Left lung (tissue), 10 donors: Measurements from ENCODE around the gene ATOH8. TPM values are rescaled to one million over a fixed set of nuclear protein-coding genes. Genes with fewer than 3 reads are reported as not detected.
A peak's percentile ranks its signal among the peaks of the same experiment; 100 is the strongest.

Experiments used
- ATAC-seq: fragments of 200-7000 bp; cut with Tn5 transposase; one replicate; pipeline ENCODE4 v1.9.1; 2020; ENCODE audit warnings: moderate library complexity
- DNase-seq, 4 donors: peaks; one replicate each; pipeline ENCODE4 v3.0.0-alpha.2; 2013 to 2020
- H3K27ac ChIP-seq, 2 donors: fragments of 200-600 bp; sonication (generic) in 1 of 2; one replicate each; pipeline versions ENCODE4 v1.5.0 to v1.8.0; 2020 to 2021
- H3K27me3 ChIP-seq, 2 donors: fragments of 200-600 bp; sonication (generic) in 1 of 2; one replicate each; pipeline versions ENCODE4 v1.5.0 to v1.8.0; 2020 to 2021
- H3K36me3 ChIP-seq, 2 donors: fragments of 200-600 bp; sonication (generic) in 1 of 2; one replicate each; pipeline versions ENCODE4 v1.5.0 to v1.8.0; 2020 to 2021
- H3K4me1 ChIP-seq, 2 donors: fragments of 200-600 bp; one replicate each; pipeline ENCODE4 v1.8.0; 2021
- H3K4me3 ChIP-seq, 2 donors: fragments of 200-600 bp; sonication (generic) in 1 of 2; one replicate each; pipeline versions ENCODE4 v1.5.0 to v1.8.0; 2020 to 2021; ENCODE audit warnings: mild to moderate bottlenecking in 1 of 2
- H3K9me3 ChIP-seq, 2 donors: fragments of 200-600 bp; sonication (generic) in 1 of 2; one replicate each; pipeline versions ENCODE4 v1.5.0 to v1.8.0; 2020 to 2021
- intact Hi-C, 2 donors: fragments of 100-400 bp; cut with DNase I; formaldehyde crosslinking; loops; one replicate each; pipeline versions ENCODE4 v1.11.2 to v1.14.2; 2022
- polyA plus RNA-seq, 6 donors: library from polyadenylated mRNA; unstranded; fragments of 120-200 nt; gene quantifications; one replicate each; pipeline ENCODE4 v1.2.1, GENCODE V29; 2013; ENCODE audit not compliant: insufficient read length in 6 of 6
- total RNA-seq, 2 donors: library from RNA; stranded (reverse); fragmentation: NEBNext Ultra II Directional; extraction: Animal tissue kit (Norgen Biotek cat#: 25700); gene quantifications; one replicate each; pipeline ENCODE4 v1.2.1, GENCODE V29; 2021
- TF ChIP-seq, protein P1 (sequence below), 2 donors: fragments of 200-600 bp; sonication (generic) in 1 of 2; IDR thresholded peaks; one replicate each; pipeline versions ENCODE4 v1.5.0 to v1.8.0; 2021; ENCODE audit warnings: antibody characterized with exemption in 2 of 2
- donor health status: DM: no; HTN: yes; CAD: no.
- donor health status: DM: no; HTN: no; CAD: no.

ATOH8 gene
- total and polyA plus RNA-seq, 8 donors = 24.7 to 36.5 (median 34.3) TPM

DNA sequence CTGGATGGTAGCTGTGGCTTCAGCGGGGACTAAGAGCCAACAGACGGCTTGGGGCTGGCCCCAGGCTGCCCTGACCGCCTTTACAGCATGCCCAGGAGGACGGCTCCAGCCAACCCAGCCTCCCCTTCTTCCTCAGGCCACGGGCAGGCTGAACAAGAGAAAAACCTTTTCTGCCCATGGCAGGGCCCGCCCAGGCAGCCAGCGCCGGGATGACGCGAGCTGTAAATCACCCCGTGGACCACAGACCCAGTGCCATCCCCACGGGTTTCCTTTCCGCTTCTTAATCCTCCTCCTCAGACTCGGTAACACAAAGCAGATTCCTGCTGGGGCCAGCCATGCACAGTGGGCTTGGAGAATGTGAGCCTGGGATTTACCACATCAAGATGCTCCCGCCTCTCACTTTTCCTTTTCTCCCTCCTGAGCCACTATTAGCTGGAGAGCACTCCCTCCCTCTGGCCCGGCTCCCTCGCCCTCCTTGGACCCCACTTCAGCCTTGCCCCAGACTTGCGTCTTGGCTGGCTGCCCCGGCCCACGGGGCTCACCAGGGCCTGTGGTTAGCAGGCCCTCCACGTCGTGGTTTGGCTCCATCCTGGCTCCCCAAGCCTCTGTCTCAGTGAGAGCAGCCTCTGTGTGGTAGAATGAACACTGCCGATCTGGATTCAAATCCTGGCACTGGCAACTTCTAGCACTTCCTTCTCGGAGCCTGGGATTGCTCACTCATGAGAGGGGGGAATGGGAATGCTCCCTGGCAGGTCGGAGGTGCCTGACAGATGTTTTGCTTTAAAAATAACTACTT is 31.4 kb downstream of the ATOH8 start:
- Histone ChIP-seq H3K27me3 (no peaks in the 10 kb centered on the region), H3K9me3 (no peaks in the 10 kb centered on the region), H3K4me1 (peaks cover 13 to 25% of the 10 kb centered on the region in 2 donors), H3K4me3 (no peak overlapping the region), H3K27ac (no peak overlapping the region), H3K36me3 (peaks cover 0 to 19% of the 10 kb centered on the region in 2 donors)
- ATAC-seq (peak; percentile 73), DNase-seq (peak in 1 of 4 donors; percentile 81)
- TF ChIP-seq, protein P1, sequence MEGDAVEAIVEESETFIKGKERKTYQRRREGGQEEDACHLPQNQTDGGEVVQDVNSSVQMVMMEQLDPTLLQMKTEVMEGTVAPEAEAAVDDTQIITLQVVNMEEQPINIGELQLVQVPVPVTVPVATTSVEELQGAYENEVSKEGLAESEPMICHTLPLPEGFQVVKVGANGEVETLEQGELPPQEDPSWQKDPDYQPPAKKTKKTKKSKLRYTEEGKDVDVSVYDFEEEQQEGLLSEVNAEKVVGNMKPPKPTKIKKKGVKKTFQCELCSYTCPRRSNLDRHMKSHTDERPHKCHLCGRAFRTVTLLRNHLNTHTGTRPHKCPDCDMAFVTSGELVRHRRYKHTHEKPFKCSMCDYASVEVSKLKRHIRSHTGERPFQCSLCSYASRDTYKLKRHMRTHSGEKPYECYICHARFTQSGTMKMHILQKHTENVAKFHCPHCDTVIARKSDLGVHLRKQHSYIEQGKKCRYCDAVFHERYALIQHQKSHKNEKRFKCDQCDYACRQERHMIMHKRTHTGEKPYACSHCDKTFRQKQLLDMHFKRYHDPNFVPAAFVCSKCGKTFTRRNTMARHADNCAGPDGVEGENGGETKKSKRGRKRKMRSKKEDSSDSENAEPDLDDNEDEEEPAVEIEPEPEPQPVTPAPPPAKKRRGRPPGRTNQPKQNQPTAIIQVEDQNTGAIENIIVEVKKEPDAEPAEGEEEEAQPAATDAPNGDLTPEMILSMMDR (IDR thresholded peaks at IDR 0.05) = no peak
- intact Hi-C loops = no loop called here

DNA sequence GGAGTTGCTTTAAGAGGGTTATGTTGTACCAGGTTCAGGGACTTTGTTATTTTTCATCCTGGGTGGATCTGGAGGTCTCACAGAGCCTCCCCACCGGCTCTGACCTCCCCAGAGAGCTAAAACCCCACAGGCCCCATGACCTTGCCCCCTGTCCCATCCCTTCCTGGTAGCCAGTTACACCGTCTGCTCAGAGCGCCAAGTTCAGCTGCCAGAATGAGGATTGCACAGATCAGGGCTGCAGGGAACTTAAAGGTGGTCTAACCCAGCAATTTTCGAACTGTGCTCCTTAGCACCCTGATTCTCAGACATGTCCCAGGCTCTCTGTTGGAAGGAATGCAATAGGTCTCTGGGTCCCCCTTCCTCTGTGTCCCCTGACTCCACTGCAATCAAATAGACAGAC is 32.1 kb downstream of the ATOH8 start:
- ATAC-seq (peak; percentile 8), DNase-seq (peak in 1 of 4 donors; percentile 25)
- Histone ChIP-seq H3K4me1 (peaks cover 7 to 29% of the 10 kb centered on the region in 2 donors), H3K27me3 (no peaks in the 10 kb centered on the region), H3K4me3 (no peak overlapping the region), H3K36me3 (peaks cover 0 to 19% of the 10 kb centered on the region in 2 donors), H3K27ac (no peak overlapping the region), H3K9me3 (no peaks in the 10 kb centered on the region)
- TF ChIP-seq, protein P1 (IDR thresholded peaks at IDR 0.05) = no peak
- intact Hi-C loops = no loop called here

DNA sequence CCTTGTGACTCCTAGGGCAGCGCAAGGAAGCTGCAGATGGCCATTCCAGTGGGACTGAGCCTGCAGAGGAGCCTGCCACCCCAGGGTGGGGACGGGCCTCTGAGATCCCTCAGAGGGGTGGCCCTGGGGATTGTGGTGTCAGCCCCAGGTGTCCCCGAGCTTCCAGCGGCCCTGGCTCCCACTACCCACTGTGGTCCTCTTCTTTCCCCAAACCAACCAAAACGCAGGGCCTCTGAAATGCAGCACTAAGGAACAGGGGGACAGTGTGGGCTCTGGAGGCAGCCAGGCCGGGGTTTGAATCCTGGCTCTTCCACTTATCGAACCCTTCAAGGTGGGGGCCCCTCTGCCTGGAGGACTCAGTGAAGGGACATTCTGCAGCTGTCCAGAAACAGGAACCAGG is 32.7 kb downstream of the ATOH8 start:
- Histone ChIP-seq H3K4me3 (no peak overlapping the region), H3K9me3 (no peaks in the 10 kb centered on the region), H3K4me1 (peaks cover 7 to 31% of the 10 kb centered on the region in 2 donors), H3K27me3 (no peaks in the 10 kb centered on the region), H3K27ac (no peak overlapping the region), H3K36me3 (peaks cover 0 to 19% of the 10 kb centered on the region in 2 donors)
- intact Hi-C loops = no loop called here
- TF ChIP-seq, protein P1 (IDR thresholded peaks at IDR 0.05) = no peak
- peak in 1 of 4 donors; percentile 23 for DNase-seq
- ATAC-seq = no peak

DNA sequence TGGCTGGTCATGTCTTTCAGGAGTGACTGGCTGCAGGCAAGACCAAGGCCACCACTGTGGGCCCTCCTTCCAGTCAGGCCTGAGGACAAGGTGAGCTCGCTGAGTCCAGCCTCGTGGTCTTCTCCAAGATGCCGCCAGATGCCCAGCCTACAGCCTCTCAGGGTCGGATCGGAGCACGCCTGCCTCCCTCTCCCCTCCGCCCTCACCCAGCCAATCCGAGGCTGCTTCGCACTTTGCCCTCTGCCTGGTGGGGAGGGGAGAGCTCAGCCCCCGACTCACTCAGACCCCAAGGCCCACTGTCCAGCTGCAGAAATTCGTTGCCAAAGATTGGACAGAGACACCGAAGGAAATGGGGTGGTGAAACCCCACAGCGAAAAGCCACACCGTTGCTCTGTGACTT is 33.1 kb downstream of the ATOH8 start:
- H3K4me3 ChIP-seq = no peak overlapping the region
- H3K27me3 ChIP-seq = no peaks in the 10 kb centered on the region
- no peak overlapping the region for H3K27ac ChIP-seq
- no peaks in the 10 kb centered on the region for H3K9me3 ChIP-seq
- TF ChIP-seq, protein P1 (IDR thresholded peaks at IDR 0.05) = no peak
- peaks cover 10 to 31% of the 10 kb centered on the region in 2 donors for H3K4me1 ChIP-seq
- ATAC-seq = no peak
- DNase-seq = peak in 1 of 4 donors; percentile 29
- intact Hi-C loops = no loop called here
- H3K36me3 ChIP-seq = peaks cover 0 to 19% of the 10 kb centered on the region in 2 donors

DNA sequence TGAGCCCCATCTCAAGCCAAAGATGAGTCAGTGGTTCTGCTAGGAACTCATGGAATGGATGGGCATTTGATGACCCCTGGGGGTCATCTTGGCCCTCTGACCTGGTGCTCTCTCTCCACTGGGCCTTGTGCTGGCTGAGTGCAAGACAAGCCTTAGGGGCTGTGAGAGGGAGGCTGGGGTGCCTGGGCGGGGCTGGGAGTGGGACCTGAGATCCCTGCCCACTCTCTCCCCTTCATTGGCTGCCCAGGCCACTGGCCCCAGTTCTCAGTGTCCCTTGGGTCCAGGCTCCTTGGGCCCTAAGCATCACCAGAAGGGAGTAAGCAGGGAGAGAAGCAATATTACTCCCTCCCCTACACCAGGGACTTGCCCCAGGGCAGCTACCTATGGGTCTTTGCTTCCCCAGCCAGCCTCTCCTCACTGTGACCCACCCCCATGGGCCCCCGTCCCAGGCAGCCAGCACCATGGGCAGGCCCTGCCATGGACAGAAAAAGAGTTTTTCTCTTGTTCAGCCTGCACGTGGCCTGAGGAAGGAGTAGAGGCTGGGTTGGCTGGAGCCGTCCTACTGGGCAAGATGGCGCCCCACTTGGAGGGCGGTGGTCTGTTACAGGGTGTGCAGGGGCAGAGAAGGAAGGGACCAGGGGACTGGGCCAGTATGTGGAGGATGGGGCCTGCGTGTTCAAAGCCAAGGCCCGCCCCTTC is 33.6 kb downstream of the ATOH8 start:
- intact Hi-C loops = no loop called here
- no peak overlapping the region for H3K4me3 ChIP-seq
- H3K36me3 ChIP-seq = peaks cover 0 to 19% of the 10 kb centered on the region in 2 donors
- no peaks in the 10 kb centered on the region for H3K9me3 ChIP-seq
- DNase-seq (peak in 1 of 4 donors; percentile 27), ATAC-seq (no peak)
- H3K27ac ChIP-seq = no peak overlapping the region
- H3K27me3 ChIP-seq = no peaks in the 10 kb centered on the region
- TF ChIP-seq, protein P1 (IDR thresholded peaks at IDR 0.05) = no peak
- H3K4me1 ChIP-seq = peaks cover 12 to 32% of the 10 kb centered on the region in 2 donors
